RWPE2 (cell line): ENCODE measurements around the gene SYNPR.

ENCODE experiments used
- ATAC-seq: fragments of 200-7000 bp; cut with Tn5 transposase; 3 replicates; pipeline ENCODE4 v1.9.1; 2021; ENCODE audit warnings: low read depth
- DNase-seq: peaks from one replicate; pipeline ENCODE4 v3.0.0-alpha.2; 2020; ENCODE audit warnings: low spot score
- H3K27ac ChIP-seq: fragments of 450-650 bp; 2 replicates; pipeline ENCODE4 v1.5.1; 2017; ENCODE audit warnings: mild to moderate bottlenecking; ENCODE audit not compliant: poor library complexity, severe bottlenecking
- H3K27me3 ChIP-seq: fragments of 250-450 bp; sonication (Bioruptor Pico); 2 replicates; pipeline ENCODE4 v1.5.1; 2021; ENCODE audit warnings: mild to moderate bottlenecking, moderate library complexity; ENCODE audit not compliant: insufficient read depth, poor library complexity, severe bottlenecking
- H3K36me3 ChIP-seq: fragments of 250-450 bp; sonication (Bioruptor Pico); 2 replicates; pipeline ENCODE4 v1.5.1; 2020; ENCODE audit warnings: low read depth, mild to moderate bottlenecking, moderate library complexity
- H3K4me1 ChIP-seq: fragments of 250-450 bp; sonication (Bioruptor Pico); 2 replicates; pipeline ENCODE4 v1.5.1; 2021; ENCODE audit warnings: mild to moderate bottlenecking, moderate library complexity; ENCODE audit not compliant: insufficient read depth, poor library complexity, severe bottlenecking
- H3K4me3 ChIP-seq: fragments of 250-450 bp; sonication (Bioruptor Pico); 2 replicates; pipeline ENCODE4 v1.5.1; 2021; ENCODE audit warnings: mild to moderate bottlenecking, moderate library complexity; ENCODE audit not compliant: severe bottlenecking
- H3K9me3 ChIP-seq: fragments of 250-450 bp; sonication (Bioruptor Pico); 2 replicates; pipeline ENCODE4 v1.5.1; 2021; ENCODE audit warnings: mild to moderate bottlenecking, moderate library complexity; ENCODE audit not compliant: severe bottlenecking
- CTCF ChIP-seq: fragments of 450-650 bp; IDR thresholded peaks from one replicate; pipeline ENCODE4 v1.5.1; 2017; ENCODE audit warnings: mild to moderate bottlenecking, moderate library complexity; ENCODE audit not compliant: poor library complexity, severe bottlenecking

SYNPR gene

GRCh38 chr3:63309768-63310167, 31.7 kb downstream of the SYNPR start:
- Histone ChIP-seq H3K27me3 (peaks cover 22% of the 10 kb centered on the region), H3K27ac (no peak overlapping the region)
- ATAC-seq: no peak

GRCh38 chr3:63323766-63324165, 45.7 kb downstream of the SYNPR start:
- ATAC-seq: no peak
- no peaks in the 10 kb centered on the region for H3K27me3 ChIP-seq
- no peak overlapping the region for H3K27ac ChIP-seq
- no peaks in the 10 kb centered on the region for H3K9me3 ChIP-seq
- H3K4me3 ChIP-seq: no peak overlapping the region
- no peaks in the 10 kb centered on the region for H3K36me3 ChIP-seq
- H3K4me1 ChIP-seq: no peaks in the 10 kb centered on the region
- no peak for DNase-seq
- TF ChIP-seq CTCF: no peak

More at GRCh38 chr3:63309768-63310167, 31.7 kb downstream of the SYNPR start:
- no peak for TF ChIP-seq CTCF
- no peaks in the 10 kb centered on the region for H3K36me3 ChIP-seq
- no peak for DNase-seq
- no peaks in the 10 kb centered on the region for H3K9me3 ChIP-seq
- no peak overlapping the region for H3K4me3 ChIP-seq
- H3K4me1 ChIP-seq: no peaks in the 10 kb centered on the region

GRCh38 chr3:63324621-63325020, 46.5 kb downstream of the SYNPR start:
- H3K36me3 ChIP-seq: no peaks in the 10 kb centered on the region
- no peaks in the 10 kb centered on the region for H3K4me1 ChIP-seq
- no peak for TF ChIP-seq CTCF
- ATAC-seq: no peak
- H3K4me3 ChIP-seq: no peak overlapping the region
- no peaks in the 10 kb centered on the region for H3K27me3 ChIP-seq
- no peaks in the 10 kb centered on the region for H3K9me3 ChIP-seq
- no peak for DNase-seq
- H3K27ac ChIP-seq: no peak overlapping the region

DNA sequence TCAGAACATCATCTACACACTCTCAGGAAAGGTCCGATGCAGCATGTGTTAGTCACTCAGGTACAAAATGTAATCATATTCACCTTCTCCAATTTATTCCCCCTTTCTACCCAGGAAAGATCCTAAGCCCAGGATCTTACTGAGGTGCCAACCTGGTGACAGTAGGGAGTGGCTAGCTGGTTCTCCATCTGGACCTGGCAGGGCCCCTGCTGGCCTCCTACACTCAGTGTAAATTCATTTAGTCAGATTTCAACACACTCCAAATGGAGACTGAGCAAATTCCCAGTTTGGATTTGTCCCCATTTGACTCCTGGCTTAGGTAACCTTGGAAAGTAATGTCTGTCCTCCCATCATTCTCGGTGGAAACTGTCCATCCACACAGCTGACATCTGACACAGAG, 47.3 kb downstream of the SYNPR start:
- no peaks in the 10 kb centered on the region for H3K4me1 ChIP-seq
- ATAC-seq: no peak
- no peak for DNase-seq
- H3K4me3 ChIP-seq: no peak overlapping the region
- H3K36me3 ChIP-seq: no peaks in the 10 kb centered on the region
- H3K27me3 ChIP-seq: no peaks in the 10 kb centered on the region
- TF ChIP-seq CTCF: no peak
- H3K27ac ChIP-seq: no peak overlapping the region
- no peaks in the 10 kb centered on the region for H3K9me3 ChIP-seq

DNA sequence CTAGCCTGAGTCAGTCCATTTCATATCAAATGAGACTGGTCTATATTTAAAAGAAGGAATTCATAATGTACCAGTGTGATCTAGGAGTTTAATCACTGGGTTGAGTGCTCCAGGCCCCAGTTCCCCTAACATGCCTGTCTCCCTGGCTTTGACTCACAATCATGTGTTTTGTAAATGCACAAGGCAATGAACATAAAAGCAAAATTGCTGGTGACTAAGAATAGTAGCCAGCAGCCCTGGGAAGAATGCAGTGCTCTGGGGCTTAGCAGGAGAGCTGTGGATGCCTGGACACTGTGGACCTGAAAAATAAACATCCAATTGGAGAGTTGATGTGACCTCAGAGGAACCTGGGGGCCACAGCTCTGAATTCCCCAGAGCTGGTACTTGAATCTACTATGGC, 50.3 kb downstream of the SYNPR start:
- H3K27me3 ChIP-seq: peaks cover 2% of the 10 kb centered on the region
- no peak overlapping the region for H3K4me3 ChIP-seq
- H3K4me1 ChIP-seq: no peaks in the 10 kb centered on the region
- H3K36me3 ChIP-seq: no peaks in the 10 kb centered on the region
- H3K27ac ChIP-seq: no peak overlapping the region
- no peaks in the 10 kb centered on the region for H3K9me3 ChIP-seq
- ATAC-seq (peak; percentile 70), DNase-seq (no peak)
- TF ChIP-seq CTCF: no peak
